IMR-90 (cell line): ENCODE measurements around the gene TMEM53. TPM values are rescaled to one million over a fixed set of nuclear protein-coding genes. Genes with fewer than 3 reads are reported as not detected.

Experiments used
- ATAC-seq: fragments of 200-7000 bp; cut with Tn5 transposase; 2 replicates; pipeline ENCODE4 v1.9.1; 2020; ENCODE audit warnings: low read depth, mild to moderate bottlenecking, moderate library complexity
- BruUV-seq: library from RNA; stranded (reverse); fragments of 400-500 nt; replicated peaks from 2 replicates; lab custom pipeline; 2021; lab: Mats Ljungman, UMichigan
- CTCF ChIA-PET: fragments of 300-600 bp; formaldehyde crosslinking; extraction: SDS; loops from one replicate; lab custom pipeline; 2021; ENCODE audit warnings: antibody characterized with exemption; lab: Yijun Ruan, JAX
- POLR2A ChIA-PET: fragments of 300-600 bp; sonication (Branson Sonifier 250); formaldehyde crosslinking; loops from one replicate; lab custom pipeline; 2022; ENCODE audit warnings: antibody characterized with exemption; ENCODE audit not compliant: unreplicated experiment; lab: Charles Lee
- DNase-seq: peaks from one replicate; pipeline ENCODE4 v3.0.0; 2013
- H2AFZ ChIP-seq: replicated peaks from 2 replicates; pipeline ENCODE3; 2013; ENCODE audit warnings: low read length, mild to moderate bottlenecking; ENCODE audit not compliant: poor library complexity
- H2AK5ac ChIP-seq: 2 replicates; pipeline ENCODE4 v1.6.1; 2013; ENCODE audit warnings: low read depth, low read length, inconsistent platforms
- H2AK9ac ChIP-seq: replicated peaks from 2 replicates; pipeline ENCODE3; 2013; ENCODE audit warnings: mild to moderate bottlenecking, low read depth, low read length, moderate library complexity; ENCODE audit not compliant: poor library complexity
- H2BK120ac ChIP-seq: 2 replicates; pipeline ENCODE4 v1.6.1; 2013; ENCODE audit warnings: low read depth, low read length, inconsistent platforms
- H2BK15ac ChIP-seq: 3 replicates; pipeline ENCODE4 v1.6.1; 2013; ENCODE audit warnings: low read depth, low read length, inconsistent platforms
- H2BK20ac ChIP-seq: 2 replicates; pipeline ENCODE4 v1.6.1; 2013; ENCODE audit warnings: low read depth, mild to moderate bottlenecking, inconsistent platforms, low read length, moderate library complexity
- H2BK5ac ChIP-seq: 2 replicates; pipeline ENCODE4 v1.6.1; 2013; ENCODE audit warnings: mild to moderate bottlenecking, low read depth, low read length, inconsistent platforms; ENCODE audit not compliant: poor library complexity, severe bottlenecking
- H3K14ac ChIP-seq: replicated peaks from 2 replicates; pipeline ENCODE4 v1.6.1; 2013; ENCODE audit warnings: low read depth, low read length, inconsistent platforms
- H3K18ac ChIP-seq: 2 replicates; pipeline ENCODE4 v1.6.1; 2013; ENCODE audit warnings: low read depth, low read length, control low read depth
- H3K23ac ChIP-seq: 2 replicates; pipeline ENCODE4 v1.6.1; 2013; ENCODE audit warnings: low read depth, low read length, inconsistent platforms
- H3K27ac ChIP-seq: 2 replicates; pipeline ENCODE4 v1.5.1; 2013; ENCODE audit warnings: mild to moderate bottlenecking, control low read depth, low read length; ENCODE audit not compliant: insufficient read depth
- H3K27me3 ChIP-seq: 2 replicates; pipeline ENCODE4 v1.6.1; 2013; ENCODE audit warnings: low read length; ENCODE audit not compliant: control insufficient read depth, insufficient read depth
- H3K36me3 ChIP-seq: 2 replicates; pipeline ENCODE4 v1.6.1; 2013; ENCODE audit warnings: low read length, mixed read lengths; ENCODE audit not compliant: control insufficient read depth, insufficient read depth
- H3K4ac ChIP-seq: 2 replicates; pipeline ENCODE4 v1.6.1; 2013; ENCODE audit warnings: low read depth, low read length, inconsistent platforms
- H3K4me1 ChIP-seq: 2 replicates; pipeline ENCODE4 v1.6.1; 2013; ENCODE audit warnings: low read length, mixed read lengths; ENCODE audit not compliant: control insufficient read depth, insufficient read depth
- H3K4me2 ChIP-seq: 2 replicates; pipeline ENCODE4 v1.6.1; 2013; ENCODE audit warnings: low read depth, mild to moderate bottlenecking, control low read depth, low read length, moderate library complexity
- H3K4me3 ChIP-seq: 2 replicates; pipeline ENCODE4 v1.5.1; 2013; ENCODE audit warnings: low read depth, mild to moderate bottlenecking, control low read depth, low read length, moderate library complexity; ENCODE audit not compliant: insufficient read depth
- H3K56ac ChIP-seq: 2 replicates; pipeline ENCODE4 v1.6.1; 2013; ENCODE audit warnings: low read length, inconsistent platforms; ENCODE audit not compliant: insufficient read depth; ENCODE audit errors: extremely low read depth
- H3K79me1 ChIP-seq, 2 experiments: 2 replicates each; pipeline ENCODE4 v1.6.1; 2013; ENCODE audit warnings: low read length in 2 of 2, inconsistent platforms in 1 of 2, low read depth in 1 of 2
- H3K9ac ChIP-seq: 2 replicates; pipeline ENCODE4 v1.6.1; 2013; ENCODE audit warnings: low read depth, low read length, control low read depth
- H3K9me1 ChIP-seq: 2 replicates; pipeline ENCODE4 v1.6.1; 2013; ENCODE audit warnings: low read length, inconsistent platforms; ENCODE audit not compliant: insufficient read depth
- H3K9me3 ChIP-seq: 2 replicates; pipeline ENCODE4 v1.6.1; 2013; ENCODE audit warnings: low read length; ENCODE audit not compliant: control insufficient read depth, insufficient read depth
- H4K20me1 ChIP-seq: 2 replicates; pipeline ENCODE4 v1.6.1; 2013; ENCODE audit warnings: low read length, inconsistent platforms; ENCODE audit not compliant: insufficient read depth
- H4K5ac ChIP-seq: 2 replicates; pipeline ENCODE4 v1.6.1; 2013; ENCODE audit warnings: mild to moderate bottlenecking, low read depth, low read length, control low read depth
- H4K8ac ChIP-seq, 2 experiments: 2 replicates each; pipeline ENCODE4 v1.6.1; 2013; ENCODE audit warnings: low read depth in 2 of 2, low read length in 2 of 2, control low read depth in 1 of 2, inconsistent platforms in 1 of 2
- H4K91ac ChIP-seq: 2 replicates; pipeline ENCODE4 v1.6.1; 2013; ENCODE audit warnings: low read depth, low read length, inconsistent platforms; ENCODE audit not compliant: insufficient read depth
- BHLHE40 ChIP-seq: fragments of 150-350 bp; IDR thresholded peaks from 2 replicates; pipeline ENCODE4 v1.6.1; 2016; ENCODE audit warnings: mild to moderate bottlenecking, low read depth, low read length
- MAFK ChIP-seq: IDR thresholded peaks from 2 replicates; pipeline ENCODE4 v1.6.1; 2012; ENCODE audit warnings: low read depth, low read length, improper control_type of control experiment
- NFE2L2 ChIP-seq: fragments of 150-350 bp; IDR thresholded peaks from 2 replicates; pipeline ENCODE4 v1.6.1; 2016; ENCODE audit warnings: low read depth, mild to moderate bottlenecking, low read length
- RAD21 ChIP-seq: IDR thresholded peaks from 2 replicates; pipeline ENCODE4 v1.6.1; 2012; ENCODE audit warnings: low read length, improper control_type of control experiment
- RCOR1 ChIP-seq: IDR thresholded peaks from 2 replicates; pipeline ENCODE4 v1.6.1; 2012; ENCODE audit warnings: mild to moderate bottlenecking, low read length, improper control_type of control experiment; ENCODE audit not compliant: insufficient replicate concordance
- RFX5 ChIP-seq: IDR thresholded peaks from 2 replicates; pipeline ENCODE4 v1.8.0; 2012; ENCODE audit warnings: low read depth, mild to moderate bottlenecking, low read length, moderate library complexity
- WGBS, 2 experiments: methylation state at CpG; one replicate each; pipeline versions ENCODE4 v1.1.5 to v1.1.7; 2013; ENCODE audit warnings: missing lambda C conversion rate in 2 of 2; ENCODE audit not compliant: insufficient read length in 1 of 2; ENCODE audit errors: extremely low coverage in 2 of 2; 5-methylcytosine and 5-hydroxymethylcytosine counted together
- dilution Hi-C: fragments of 300-500 bp; cut with HindIII; formaldehyde crosslinking; loops from one replicate; pipeline ENCODE4 v1.14.3; 2018; ENCODE audit warnings: low sequenced_read_pairs; ENCODE audit not compliant: unreplicated experiment
- in situ Hi-C: fragments of 300-500 bp; cut with MboI; formaldehyde crosslinking; loops from 3 replicates; pipeline ENCODE4 v1.14.3; 2019; ENCODE audit warnings: low sequenced_read_pairs, inconsistent platforms, mixed read lengths
- intact Hi-C: fragments of 100-400 bp; cut with micrococcal nuclease; formaldehyde crosslinking; loops from 2 replicates; pipeline ENCODE4 v1.10.0; 2022
- polyA plus RNA-seq, 3 experiments: library from polyadenylated mRNA; depleted of rRNA; stranded (reverse); fragments of >200 nt; gene quantifications; 2 replicates each; pipeline ENCODE4 v1.2.3, GENCODE V29; 2012; ENCODE audit warnings: low replicate concordance in 1 of 3
- total RNA-seq: library from RNA; depleted of rRNA; stranded (reverse); fragments of >200 nt; gene quantifications from 2 replicates; pipeline ENCODE4 v1.2.3, GENCODE V29; 2012

The TMEM53 gene
- total and polyA plus RNA-seq, 2 of the 4 experiments (the other 2 are of a cell fraction) = 2.7 to 6.3 TPM

DNA sequence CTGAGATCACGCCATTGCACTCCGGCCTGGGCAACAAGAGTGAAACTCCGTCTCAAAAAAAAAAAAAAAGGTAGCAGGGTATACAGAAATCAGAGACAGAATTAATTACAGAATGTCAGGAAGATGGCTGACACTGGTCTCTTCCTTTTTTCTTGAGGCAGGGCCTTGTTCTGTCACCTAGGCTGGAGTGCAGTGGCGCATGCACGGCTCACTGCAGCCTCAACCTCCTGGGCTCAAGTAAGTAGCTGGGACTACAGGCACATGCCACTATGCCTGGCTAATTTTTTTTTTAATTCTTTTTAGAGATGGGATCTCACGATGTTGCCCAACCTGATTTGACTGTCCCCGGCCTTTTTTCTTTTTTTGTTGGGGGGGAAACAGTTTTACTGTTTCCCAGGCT, 40.3 kb upstream of the TMEM53 start:
- peak overlapping the region; percentile 91 for H2AFZ ChIP-seq
- 100% methylated on average over 3 of the region's 7 CpGs; no CpG with 5 or more reads in 1 of the 2 experiments for WGBS, 2 experiments

More for the DNA sequence above, 40.3 kb upstream of the TMEM53 start:
- TF ChIP-seq NFE2L2 (no peak), RAD21 (no peak), RCOR1 (no peak), BHLHE40 (no peak), RFX5 (no peak), MAFK (no peak)
- no peak overlapping the region for H3K9ac ChIP-seq
- H3K27me3 ChIP-seq = peaks cover 2% of the 10 kb centered on the region; the same call in 1 of the 2 replicates
- H2BK5ac ChIP-seq = no peak overlapping the region
- peaks cover 5% of the 10 kb centered on the region for H3K4me1 ChIP-seq
- ATAC-seq (no peak), DNase-seq (no peak)
- no peaks in the 10 kb centered on the region for H4K20me1 ChIP-seq
- in situ Hi-C loops (no loop called here), dilution Hi-C loops (no loop called here), intact Hi-C loops (no loop called here)
- H3K4me3 ChIP-seq = no peak overlapping the region
- no peak overlapping the region for H2AK5ac ChIP-seq
- no peak overlapping the region for H4K91ac ChIP-seq
- H4K8ac ChIP-seq = no peak overlapping the region
- H2BK20ac ChIP-seq = no peak overlapping the region
- H3K27ac ChIP-seq = no peak overlapping the region
- H3K9me3 ChIP-seq = no peaks in the 10 kb centered on the region
- H3K14ac ChIP-seq = no peak overlapping the region
- H3K36me3 ChIP-seq = no peaks in the 10 kb centered on the region
- H3K4ac ChIP-seq = no peak overlapping the region
- no peak overlapping the region for H3K56ac ChIP-seq
- no peak overlapping the region for H3K4me2 ChIP-seq
- POLR2A ChIA-PET = interaction anchor here (0.6 kb wide), 1 partner anchor 10 kb away, joined by 4 read pairs; no protein-coding TSS in a partner anchor
- no TSS peak for BruUV-seq
- CTCF ChIA-PET = interaction anchor here (0.6 kb wide), 1 partner anchor 31 kb away, joined by 4 read pairs; no protein-coding TSS in a partner anchor
- no peak overlapping the region for H4K5ac ChIP-seq
- no peak overlapping the region for H3K18ac ChIP-seq
- H3K9me1 ChIP-seq = no peaks in the 10 kb centered on the region; the same call in 1 of the 2 replicates
- H3K23ac ChIP-seq = no peak overlapping the region
- no peak overlapping the region for H2BK15ac ChIP-seq
- H3K79me1 ChIP-seq = no peaks in the 10 kb centered on the region; a peak in 1 of 4 replicates
- H2BK120ac ChIP-seq = no peak overlapping the region
- peak overlapping the region; percentile 57 for H2AK9ac ChIP-seq
